Measurements from ENCODE around the gene PRR23A.

Gene PRR23A

DNA sequence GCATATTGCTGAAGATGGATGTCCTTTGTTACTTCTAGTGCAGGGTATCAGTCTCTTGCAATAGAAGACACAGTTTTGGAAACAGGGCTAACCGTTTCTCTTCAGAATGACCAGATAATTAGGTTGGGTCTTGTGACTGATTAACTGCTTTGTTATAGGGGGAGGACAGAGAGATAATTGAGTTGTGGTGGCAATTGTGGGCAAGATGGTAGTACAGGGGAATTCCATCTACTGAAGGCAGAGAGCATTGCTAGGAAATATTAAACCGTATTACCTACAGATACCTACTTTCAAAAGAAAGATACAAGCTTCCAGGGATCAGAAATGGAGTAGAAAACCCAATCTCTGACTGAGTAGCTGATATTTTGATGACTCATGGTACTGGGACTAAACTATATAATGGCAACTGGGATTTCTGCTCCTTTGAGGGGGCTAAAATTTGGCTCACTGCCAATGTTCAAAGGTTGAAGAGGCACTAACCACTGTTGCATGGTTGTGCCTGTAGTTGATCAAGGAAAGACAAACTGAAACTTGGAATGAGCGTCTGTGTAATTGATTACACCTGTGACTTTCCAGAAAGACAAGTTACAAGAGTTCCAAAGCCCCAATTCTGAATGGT lies 10.5 kb upstream of the PRR23A start:
- H3K4me3 ChIP-seq (ENCODE audit: low read length): no peak overlapping the region
- H3K27ac ChIP-seq (ENCODE audit: low read length): no peak overlapping the region
- no peaks in the 10 kb centered on the region for H4K20me1 ChIP-seq (ENCODE audit: insufficient read depth, low read length)
- H3K36me3 ChIP-seq (replicated peaks; ENCODE audit: insufficient read depth, low read length): no peaks in the 10 kb centered on the region; the same call in 1 of the 2 replicates
- no peaks in the 10 kb centered on the region for H3F3A ChIP-seq (ENCODE audit: insufficient read depth, low read length)
- no peak overlapping the region for H3K4me2 ChIP-seq (ENCODE audit: low read depth, low read length)
- no peaks in the 10 kb centered on the region for H3K9me3 ChIP-seq (replicated peaks; ENCODE audit: insufficient read depth, low read length)
- H3K9ac ChIP-seq (ENCODE audit: low read length): no peak overlapping the region
- H2AFZ ChIP-seq (ENCODE audit: low read length): no peak overlapping the region
- H3K79me2 ChIP-seq (ENCODE audit: low read length): no peaks in the 10 kb centered on the region
- H3K4me1 ChIP-seq (ENCODE audit: low read length): no peaks in the 10 kb centered on the region
- DNase-seq: no peak
- TF ChIP-seq, protein P1, sequence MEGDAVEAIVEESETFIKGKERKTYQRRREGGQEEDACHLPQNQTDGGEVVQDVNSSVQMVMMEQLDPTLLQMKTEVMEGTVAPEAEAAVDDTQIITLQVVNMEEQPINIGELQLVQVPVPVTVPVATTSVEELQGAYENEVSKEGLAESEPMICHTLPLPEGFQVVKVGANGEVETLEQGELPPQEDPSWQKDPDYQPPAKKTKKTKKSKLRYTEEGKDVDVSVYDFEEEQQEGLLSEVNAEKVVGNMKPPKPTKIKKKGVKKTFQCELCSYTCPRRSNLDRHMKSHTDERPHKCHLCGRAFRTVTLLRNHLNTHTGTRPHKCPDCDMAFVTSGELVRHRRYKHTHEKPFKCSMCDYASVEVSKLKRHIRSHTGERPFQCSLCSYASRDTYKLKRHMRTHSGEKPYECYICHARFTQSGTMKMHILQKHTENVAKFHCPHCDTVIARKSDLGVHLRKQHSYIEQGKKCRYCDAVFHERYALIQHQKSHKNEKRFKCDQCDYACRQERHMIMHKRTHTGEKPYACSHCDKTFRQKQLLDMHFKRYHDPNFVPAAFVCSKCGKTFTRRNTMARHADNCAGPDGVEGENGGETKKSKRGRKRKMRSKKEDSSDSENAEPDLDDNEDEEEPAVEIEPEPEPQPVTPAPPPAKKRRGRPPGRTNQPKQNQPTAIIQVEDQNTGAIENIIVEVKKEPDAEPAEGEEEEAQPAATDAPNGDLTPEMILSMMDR (IDR thresholded peaks at IDR 0.05; ENCODE audit: low read length): no peak
- TF ChIP-seq EZH2phosphoT487 (IDR thresholded peaks at IDR 0.05; ENCODE audit: low read length) (no peak), EZH2 (optimal IDR thresholded peaks at IDR 0.05; ENCODE audit: low read depth, low read length) (no peak)
- no peaks in the 10 kb centered on the region for H3K9me2 ChIP-seq (replicated peaks; ENCODE audit: insufficient read depth, low read length)
- H3K27me3 ChIP-seq (replicated peaks; ENCODE audit: insufficient read depth, low read length): no peaks in the 10 kb centered on the region

DNA sequence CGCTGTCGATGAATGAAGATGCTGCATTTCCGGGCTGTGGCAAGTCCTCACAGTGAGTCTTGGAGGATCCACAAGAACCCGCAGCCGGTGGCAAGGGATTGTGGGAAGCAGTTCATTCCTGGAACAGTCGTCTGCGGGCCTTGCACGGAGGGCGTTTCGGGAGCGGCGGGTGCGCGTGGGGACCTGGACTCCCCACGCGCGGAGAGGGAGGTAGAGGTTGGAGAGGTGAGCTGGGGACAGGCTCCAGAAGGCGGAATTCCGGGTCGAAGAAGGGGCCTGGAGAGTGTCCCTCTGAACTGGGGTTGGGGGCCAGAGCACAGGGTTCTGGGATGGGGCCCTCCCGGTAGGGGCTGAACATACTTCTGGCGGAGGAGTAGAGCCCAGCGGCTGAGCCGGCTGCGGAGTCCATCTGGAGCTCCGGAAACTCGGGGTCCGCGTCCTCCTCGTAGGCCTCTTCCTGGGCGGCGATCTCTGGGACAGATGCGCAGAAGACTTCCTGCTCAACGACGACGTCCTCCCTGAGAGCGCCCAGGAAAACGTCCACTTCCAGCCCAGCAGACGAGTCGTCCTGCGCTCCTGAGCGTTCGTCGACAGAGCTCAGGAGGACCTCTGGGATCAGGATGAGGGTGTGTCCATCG lies 593 bp downstream of the PRR23A start:
- Histone ChIP-seq H3K4me1 (ENCODE audit: low read length) (no peaks in the 10 kb centered on the region), H3K4me3 (ENCODE audit: low read length) (no peak overlapping the region), H3K4me2 (ENCODE audit: low read depth, low read length) (no peak overlapping the region), H3F3A (ENCODE audit: insufficient read depth, low read length) (no peaks in the 10 kb centered on the region), H3K36me3 (replicated peaks; ENCODE audit: insufficient read depth, low read length) (no peaks in the 10 kb centered on the region), H3K9me2 (replicated peaks; ENCODE audit: insufficient read depth, low read length) (no peaks in the 10 kb centered on the region), H4K20me1 (ENCODE audit: insufficient read depth, low read length) (no peaks in the 10 kb centered on the region), H3K27me3 (replicated peaks; ENCODE audit: insufficient read depth, low read length) (no peaks in the 10 kb centered on the region), H3K9me3 (replicated peaks; ENCODE audit: insufficient read depth, low read length) (no peaks in the 10 kb centered on the region), H3K9ac (ENCODE audit: low read length) (no peak overlapping the region), H3K27ac (ENCODE audit: low read length) (no peak overlapping the region), H3K79me2 (ENCODE audit: low read length) (no peaks in the 10 kb centered on the region), H2AFZ (ENCODE audit: low read length) (no peak overlapping the region)
- DNase-seq: no peak
- TF ChIP-seq EZH2 (optimal IDR thresholded peaks at IDR 0.05; ENCODE audit: low read depth, low read length): no peak
- TF ChIP-seq, protein P1 (IDR thresholded peaks at IDR 0.05; ENCODE audit: low read length): no peak

DNA sequence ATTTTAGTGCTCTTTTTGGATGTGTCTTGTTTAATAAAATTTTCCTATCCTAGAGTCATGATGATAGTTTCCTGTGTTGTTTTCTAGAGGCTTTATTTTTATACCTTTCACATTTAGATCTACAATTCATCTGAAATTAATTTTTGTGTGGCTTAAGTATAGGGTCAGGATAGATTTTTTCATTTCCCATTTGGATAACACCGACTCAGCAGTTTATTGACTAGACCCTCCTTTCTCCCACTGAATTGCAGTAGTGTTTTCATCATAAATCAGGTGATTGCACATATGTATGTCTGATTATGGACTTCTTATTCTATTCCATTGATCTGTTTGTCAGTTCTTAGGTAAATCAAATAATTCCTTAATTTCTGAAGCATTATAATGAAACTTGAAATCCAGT lies 10.4 kb downstream of the PRR23A start:
- Histone ChIP-seq H4K20me1 (ENCODE audit: insufficient read depth, low read length) (no peaks in the 10 kb centered on the region), H3K27me3 (replicated peaks; ENCODE audit: insufficient read depth, low read length) (no peaks in the 10 kb centered on the region), H3K4me3 (ENCODE audit: low read length) (no peak overlapping the region), H3K4me2 (ENCODE audit: low read depth, low read length) (no peak overlapping the region), H3K79me2 (ENCODE audit: low read length) (no peaks in the 10 kb centered on the region), H3K9me3 (replicated peaks; ENCODE audit: insufficient read depth, low read length) (no peaks in the 10 kb centered on the region), H3F3A (ENCODE audit: insufficient read depth, low read length) (no peaks in the 10 kb centered on the region), H3K36me3 (replicated peaks; ENCODE audit: insufficient read depth, low read length) (no peaks in the 10 kb centered on the region), H2AFZ (ENCODE audit: low read length) (no peak overlapping the region), H3K27ac (ENCODE audit: low read length) (no peak overlapping the region), H3K9ac (ENCODE audit: low read length) (no peak overlapping the region), H3K9me2 (replicated peaks; ENCODE audit: insufficient read depth, low read length) (no peaks in the 10 kb centered on the region), H3K4me1 (ENCODE audit: low read length) (no peaks in the 10 kb centered on the region)
- TF ChIP-seq, protein P1 (IDR thresholded peaks at IDR 0.05; ENCODE audit: low read length): no peak
- TF ChIP-seq EZH2phosphoT487 (IDR thresholded peaks at IDR 0.05; ENCODE audit: low read length) (no peak), EZH2 (optimal IDR thresholded peaks at IDR 0.05; ENCODE audit: low read depth, low read length) (no peak)
- DNase-seq: no peak

Data from MM.1S (cell line).